PFSK-1 (cell line): ENCODE results near the gene RTN4IP1.

Experiments used
- FOXP2 ChIP-seq: optimal IDR thresholded peaks from 2 replicates; pipeline ENCODE3; 2011; ENCODE audit warnings: borderline replicate concordance, control low read depth, inconsistent platforms; ENCODE audit not compliant: insufficient read depth; ENCODE audit errors: extremely low read length, extremely low read depth
- POLR2AphosphoS5 ChIP-seq: IDR thresholded peaks from 2 replicates; pipeline ENCODE4 v1.6.1; 2012; ENCODE audit warnings: low read depth, mild to moderate bottlenecking, control low read depth, low read length, moderate library complexity
- SIN3A ChIP-seq: IDR thresholded peaks from 2 replicates; pipeline ENCODE4 v1.6.1; 2012; ENCODE audit warnings: mild to moderate bottlenecking, low read length, moderate library complexity, borderline replicate concordance; ENCODE audit not compliant: insufficient read depth
- TAF1 ChIP-seq: IDR thresholded peaks from 2 replicates; pipeline ENCODE4 v1.6.1; 2012; ENCODE audit warnings: low read length, control low read depth, borderline replicate concordance; ENCODE audit not compliant: insufficient read depth
- TF ChIP-seq, protein P1 (sequence below), 2 experiments: IDR thresholded peaks; 2 replicates each; pipeline versions ENCODE4 v1.6.1 to v1.8.0; 2011 to 2012; ENCODE audit warnings: low read depth in 2 of 2, low read length in 2 of 2, control low read depth in 1 of 2, inconsistent platforms in 1 of 2, mild to moderate bottlenecking in 1 of 2, moderate library complexity in 1 of 2; ENCODE audit not compliant: insufficient read depth in 1 of 2

The RTN4IP1 gene

DNA sequence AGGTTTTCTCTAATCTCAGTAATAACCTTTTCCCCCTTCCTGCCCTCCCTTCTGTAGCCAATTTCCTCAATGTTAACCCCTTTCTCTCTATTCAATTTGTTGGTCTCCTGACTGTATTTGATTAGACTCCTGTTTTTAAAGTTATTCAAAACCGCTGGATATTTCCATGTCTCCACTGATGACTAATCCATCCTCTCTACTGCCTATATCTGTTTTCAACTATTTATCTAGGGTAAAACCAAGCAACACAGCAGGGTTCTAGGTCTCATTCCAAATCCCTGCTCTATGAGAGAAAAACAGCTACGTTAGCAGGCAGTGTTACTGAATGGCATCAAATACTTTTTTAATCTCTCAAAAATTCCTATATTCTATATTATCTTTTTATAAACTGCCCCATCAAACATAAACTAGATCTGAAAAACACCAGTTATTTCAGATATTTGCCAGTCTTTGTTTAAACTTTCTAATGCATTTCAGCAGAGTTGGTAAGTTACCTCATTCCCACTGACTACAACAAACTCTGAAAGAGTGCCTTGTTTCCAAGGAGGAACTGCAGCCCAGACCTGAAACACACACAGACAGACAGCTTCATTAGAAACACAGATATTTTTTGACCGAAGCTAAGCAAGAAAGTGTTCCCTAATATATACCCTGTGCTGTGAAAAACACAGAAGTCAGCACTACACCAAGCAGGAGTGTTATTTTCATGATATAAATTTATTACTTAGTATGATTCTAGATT lies 8.2 kb downstream of the RTN4IP1 start:
- TF ChIP-seq POLR2AphosphoS5 = no peak
- no peak for TF ChIP-seq SIN3A
- TF ChIP-seq TAF1 = no peak
- no peak for TF ChIP-seq FOXP2
- TF ChIP-seq, protein P1, sequence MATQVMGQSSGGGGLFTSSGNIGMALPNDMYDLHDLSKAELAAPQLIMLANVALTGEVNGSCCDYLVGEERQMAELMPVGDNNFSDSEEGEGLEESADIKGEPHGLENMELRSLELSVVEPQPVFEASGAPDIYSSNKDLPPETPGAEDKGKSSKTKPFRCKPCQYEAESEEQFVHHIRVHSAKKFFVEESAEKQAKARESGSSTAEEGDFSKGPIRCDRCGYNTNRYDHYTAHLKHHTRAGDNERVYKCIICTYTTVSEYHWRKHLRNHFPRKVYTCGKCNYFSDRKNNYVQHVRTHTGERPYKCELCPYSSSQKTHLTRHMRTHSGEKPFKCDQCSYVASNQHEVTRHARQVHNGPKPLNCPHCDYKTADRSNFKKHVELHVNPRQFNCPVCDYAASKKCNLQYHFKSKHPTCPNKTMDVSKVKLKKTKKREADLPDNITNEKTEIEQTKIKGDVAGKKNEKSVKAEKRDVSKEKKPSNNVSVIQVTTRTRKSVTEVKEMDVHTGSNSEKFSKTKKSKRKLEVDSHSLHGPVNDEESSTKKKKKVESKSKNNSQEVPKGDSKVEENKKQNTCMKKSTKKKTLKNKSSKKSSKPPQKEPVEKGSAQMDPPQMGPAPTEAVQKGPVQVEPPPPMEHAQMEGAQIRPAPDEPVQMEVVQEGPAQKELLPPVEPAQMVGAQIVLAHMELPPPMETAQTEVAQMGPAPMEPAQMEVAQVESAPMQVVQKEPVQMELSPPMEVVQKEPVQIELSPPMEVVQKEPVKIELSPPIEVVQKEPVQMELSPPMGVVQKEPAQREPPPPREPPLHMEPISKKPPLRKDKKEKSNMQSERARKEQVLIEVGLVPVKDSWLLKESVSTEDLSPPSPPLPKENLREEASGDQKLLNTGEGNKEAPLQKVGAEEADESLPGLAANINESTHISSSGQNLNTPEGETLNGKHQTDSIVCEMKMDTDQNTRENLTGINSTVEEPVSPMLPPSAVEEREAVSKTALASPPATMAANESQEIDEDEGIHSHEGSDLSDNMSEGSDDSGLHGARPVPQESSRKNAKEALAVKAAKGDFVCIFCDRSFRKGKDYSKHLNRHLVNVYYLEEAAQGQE (IDR thresholded peaks at IDR 0.05; ENCODE audit: insufficient read depth in 1 of 2, low read depth in 2 of 2, low read length in 2 of 2) = no peak

- no peak for TF ChIP-seq FOXP2
- TF ChIP-seq SIN3A = no peak
- TF ChIP-seq POLR2AphosphoS5 = no peak
- TF ChIP-seq, protein P1 (IDR thresholded peaks at IDR 0.05; ENCODE audit: insufficient read depth in 1 of 2, low read depth in 2 of 2, low read length in 2 of 2) = no peak
- TF ChIP-seq TAF1 = no peak
These were observed 10.1 kb downstream of the RTN4IP1 start for GRCh38 chr6:106619223-106619622.

DNA sequence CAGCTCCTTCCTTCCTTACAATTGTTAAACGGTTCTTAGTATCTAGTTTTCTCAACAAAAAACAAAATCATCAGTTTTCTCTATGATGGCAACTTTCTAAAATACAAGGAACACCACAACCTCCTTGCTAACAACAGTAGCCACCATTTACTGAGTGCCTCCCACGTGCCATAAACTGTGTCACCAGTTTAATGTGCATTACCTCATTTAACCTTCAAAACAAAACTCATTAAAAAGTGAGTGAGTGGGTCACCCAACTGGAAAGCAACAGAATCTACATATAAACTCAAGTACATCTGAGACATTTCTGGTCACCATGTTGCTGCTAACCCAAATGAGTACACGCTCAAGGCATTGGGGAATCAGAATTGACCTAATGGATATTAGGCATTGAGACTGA lies 11.0 kb downstream of the RTN4IP1 start:
- TF ChIP-seq POLR2AphosphoS5 = no peak
- no peak for TF ChIP-seq TAF1
- no peak for TF ChIP-seq SIN3A
- no peak for TF ChIP-seq FOXP2
- TF ChIP-seq, protein P1 (IDR thresholded peaks at IDR 0.05; ENCODE audit: insufficient read depth in 1 of 2, low read depth in 2 of 2, low read length in 2 of 2) = no peak

DNA sequence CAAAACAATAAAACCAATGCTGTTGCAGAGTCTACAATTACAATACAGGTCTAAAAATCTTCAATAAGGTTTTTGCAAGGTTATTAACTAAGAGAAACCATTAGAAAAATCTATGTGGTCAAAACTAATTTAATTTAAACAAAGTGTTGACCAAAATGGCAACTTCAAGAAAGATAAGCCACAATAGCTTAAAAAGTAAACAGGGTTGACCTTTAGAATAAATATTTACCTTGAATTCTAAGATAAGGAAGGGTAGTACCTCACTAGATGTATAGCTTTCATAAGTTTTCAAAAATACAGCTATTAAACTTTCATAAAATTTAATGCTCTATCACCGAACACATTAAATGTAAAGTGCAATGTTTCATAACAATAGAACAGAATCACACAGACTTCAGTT lies 11.4 kb downstream of the RTN4IP1 start:
- TF ChIP-seq, protein P1 (IDR thresholded peaks at IDR 0.05; ENCODE audit: insufficient read depth in 1 of 2, low read depth in 2 of 2, low read length in 2 of 2) = no peak
- TF ChIP-seq POLR2AphosphoS5 (no peak), FOXP2 (no peak), TAF1 (no peak), SIN3A (no peak)
